CD4-positive, alpha-beta T cell treated with Interleukin-12 subunit alpha and Interleukin-12 subunit beta, for 1 hour (primary cell): ENCODE measurements around the gene GNG13.

Source experiments
- DNase-seq: peaks from one replicate; pipeline ENCODE4 v3.0.0-alpha.2; 2020

GNG13 gene

DNA sequence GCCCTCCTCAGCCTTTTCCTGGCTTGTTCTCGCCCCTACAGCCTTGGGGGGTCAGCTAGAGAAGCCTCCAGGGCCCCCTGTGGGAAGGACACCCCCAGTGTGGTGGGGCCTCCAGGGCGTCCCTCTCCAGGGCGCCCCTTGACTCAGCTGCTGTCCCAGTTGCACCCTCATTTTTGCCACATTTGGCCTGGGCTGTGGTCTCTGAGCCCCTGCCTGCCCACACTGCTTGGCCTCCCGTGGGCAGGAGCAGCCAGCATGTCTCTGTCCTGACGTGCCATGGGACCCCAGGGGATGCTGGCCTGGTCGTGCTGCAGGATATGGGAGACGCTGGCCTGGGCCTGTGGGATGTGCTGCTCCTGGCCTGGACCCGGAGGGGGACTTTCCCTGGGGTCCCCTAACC lies 7.1 kb downstream of the GNG13 start:
- DNase-seq = no peak

DNA sequence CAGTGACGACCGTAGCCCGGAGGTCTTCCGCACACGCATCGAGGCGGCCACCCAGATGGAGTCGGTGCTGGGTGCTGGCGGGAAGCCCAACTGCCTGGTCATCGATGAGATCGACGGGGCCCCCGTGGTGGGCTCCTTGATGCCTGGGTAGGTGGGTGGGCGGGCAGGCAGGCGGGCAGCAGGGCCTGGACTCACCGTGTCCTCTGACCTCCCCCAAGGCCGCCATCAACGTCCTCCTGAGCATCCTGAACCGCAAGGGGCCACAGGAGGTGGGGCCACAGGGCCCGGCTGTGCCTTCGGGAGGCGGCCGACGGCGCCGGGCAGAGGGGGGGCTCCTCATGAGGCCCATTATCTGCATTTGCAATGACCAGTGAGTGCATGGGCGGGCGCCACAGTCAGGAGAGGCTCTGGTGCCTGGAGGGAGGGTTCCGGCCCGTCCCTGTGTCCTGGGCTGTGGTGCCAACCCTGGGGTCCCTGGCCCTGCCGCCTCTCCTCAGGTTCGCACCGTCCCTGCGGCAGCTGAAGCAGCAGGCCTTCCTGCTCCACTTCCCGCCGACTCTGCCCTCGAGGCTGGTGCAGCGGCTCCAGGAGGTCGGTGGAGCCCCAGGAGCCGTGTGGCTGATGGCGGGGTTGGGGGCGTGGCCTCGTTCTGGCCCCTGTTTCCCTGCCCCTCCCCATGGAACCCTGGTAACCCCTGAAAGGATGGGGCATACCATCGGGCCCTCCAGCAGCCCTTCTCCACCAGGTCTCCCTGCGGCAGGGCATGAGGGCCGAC lies 8.1 kb downstream of the GNG13 start:
- DNase-seq = no peak

DNA sequence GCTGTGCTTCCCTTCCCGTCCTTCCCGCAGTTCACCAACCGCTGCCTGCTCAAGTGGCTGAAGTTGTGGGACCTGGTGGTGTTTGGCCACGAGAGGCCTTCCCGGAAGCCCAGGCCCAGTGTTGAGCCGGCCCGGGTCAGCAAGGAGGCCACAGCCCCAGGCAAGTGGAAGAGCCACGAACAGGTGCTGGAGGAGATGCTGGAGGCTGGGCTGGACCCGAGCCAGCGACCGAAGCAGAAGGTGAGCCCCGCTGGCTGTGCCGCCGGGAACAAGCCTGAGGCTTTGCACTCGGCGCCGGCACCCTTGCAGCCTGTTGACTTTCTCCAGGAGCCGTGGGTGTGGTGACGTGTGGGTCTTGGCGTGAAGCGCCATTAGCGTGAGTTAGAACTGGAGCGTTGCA lies 9.4 kb downstream of the GNG13 start:
- no peak for DNase-seq

DNA sequence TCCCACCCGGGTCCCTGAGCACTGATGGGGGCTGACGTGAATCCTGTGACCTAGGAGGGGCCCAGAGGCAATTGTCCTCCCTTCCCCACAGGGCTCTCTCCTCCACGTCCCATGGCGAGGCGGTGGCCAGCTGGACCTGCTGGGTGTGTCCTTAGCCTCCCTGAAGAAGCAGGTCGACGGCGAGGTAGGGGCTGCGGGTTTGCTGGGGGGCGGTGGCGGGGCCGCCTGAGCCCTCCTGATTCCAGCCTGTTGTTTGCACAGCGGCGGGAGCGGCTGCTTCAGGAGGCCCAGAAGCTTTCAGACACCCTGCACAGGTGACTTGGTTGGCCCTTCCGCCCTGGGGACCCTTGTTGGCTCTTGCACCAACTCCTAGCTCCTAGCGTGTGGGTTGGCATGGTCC lies 10.4 kb downstream of the GNG13 start:
- DNase-seq = no peak

DNA sequence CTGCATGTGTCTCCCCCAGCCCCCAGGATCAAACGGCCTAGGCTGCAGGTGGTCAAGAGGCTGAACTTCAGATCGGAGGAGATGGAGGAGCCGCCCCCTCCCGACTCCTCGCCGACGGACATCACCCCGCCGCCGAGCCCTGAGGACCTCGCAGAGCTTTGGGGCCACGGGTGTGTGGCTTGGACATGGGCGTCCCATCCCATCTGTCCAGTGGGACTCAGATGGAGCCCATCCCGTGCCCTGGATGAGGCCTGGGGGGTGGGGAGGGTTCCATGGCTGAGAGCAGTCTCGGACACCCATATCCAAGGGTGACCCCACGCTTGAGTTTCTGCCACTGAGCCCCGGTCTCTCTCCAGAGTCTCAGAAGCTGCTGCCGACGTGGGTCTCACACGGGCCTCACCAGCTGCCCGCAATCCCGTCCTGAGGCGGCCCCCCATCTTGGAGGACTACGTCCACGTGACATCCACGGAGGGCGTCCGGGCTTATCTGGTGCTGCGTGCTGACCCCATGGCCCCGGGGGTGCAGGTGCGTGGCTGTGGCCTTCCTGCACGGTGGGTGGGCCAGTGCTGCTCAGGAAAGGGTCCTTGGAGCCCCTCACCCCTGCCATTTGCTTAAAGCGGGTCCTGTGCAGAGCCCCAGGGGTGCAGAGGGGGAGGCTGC lies 11.2 kb downstream of the GNG13 start:
- no peak for DNase-seq

DNA sequence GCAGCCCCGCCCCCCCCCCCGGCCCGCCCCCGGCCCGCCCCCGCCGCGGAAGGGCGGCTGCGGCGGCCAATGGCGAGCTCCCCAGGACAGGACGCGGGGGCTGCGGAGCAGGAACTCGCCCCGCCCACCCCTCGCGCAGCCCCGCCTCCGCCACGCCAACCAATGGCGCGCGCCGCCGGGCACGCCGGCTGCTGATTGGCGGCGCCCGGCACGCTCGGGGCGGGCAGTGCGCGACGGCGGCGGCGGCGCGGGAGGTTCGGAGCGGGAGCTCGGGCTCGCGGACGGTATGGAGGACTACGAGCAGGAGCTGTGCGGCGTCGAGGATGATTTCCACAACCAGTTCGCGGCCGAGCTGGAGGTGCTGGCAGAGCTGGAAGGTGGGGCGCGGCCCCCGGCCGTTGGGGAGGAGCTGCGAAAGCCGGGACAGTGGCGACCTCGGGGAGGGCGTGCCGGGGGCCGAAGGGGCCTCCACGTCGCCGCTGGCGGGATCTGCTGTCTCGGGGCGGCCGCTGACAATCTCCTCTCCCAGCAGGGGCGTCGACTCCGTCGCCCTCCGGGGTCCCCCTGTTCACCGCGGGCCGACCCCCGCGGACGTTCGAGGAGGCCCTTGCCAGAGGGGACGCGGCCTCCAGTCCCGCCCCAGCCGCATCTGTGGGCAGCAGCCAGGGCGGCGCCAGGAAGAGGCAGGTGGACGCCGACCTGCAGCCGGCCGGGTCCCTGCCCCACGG lies 12.0 kb downstream of the GNG13 start, which contains the start of gene CHTF18:
CHTF18 (plus strand) TSS at position 222 of the 728 bp plus-strand sequence; CDS start at position 287, 65 bp downstream.
- DNase-seq = peak; percentile 97

DNA sequence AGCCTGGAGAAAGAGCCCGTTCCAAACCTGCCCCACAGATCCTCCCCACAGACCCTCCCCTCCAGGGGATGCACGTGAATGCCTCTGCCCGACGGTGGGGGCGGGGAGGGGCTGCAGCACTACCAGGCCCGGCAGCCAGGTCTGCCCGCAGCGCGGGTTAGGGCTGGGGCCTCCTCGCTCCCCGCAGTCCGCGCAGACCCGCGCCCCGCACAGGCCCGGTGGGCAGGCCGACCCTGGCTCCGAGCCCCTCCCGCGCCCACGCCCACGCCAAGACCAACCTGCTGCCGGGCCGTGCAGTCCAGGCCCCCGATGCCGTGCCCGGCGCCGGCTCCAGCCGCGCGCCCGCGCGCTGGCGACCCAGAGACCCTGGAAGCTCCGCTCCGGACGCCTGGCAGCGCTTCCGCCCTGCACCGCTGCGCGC lies 12.5 kb downstream of the GNG13 start, which contains the start of gene RPUSD1:
RPUSD1 (minus strand) TSS at position 404 of the 421 bp plus-strand sequence. CDS start 644 bp downstream, outside the sequence.
- DNase-seq = no peak

DNA sequence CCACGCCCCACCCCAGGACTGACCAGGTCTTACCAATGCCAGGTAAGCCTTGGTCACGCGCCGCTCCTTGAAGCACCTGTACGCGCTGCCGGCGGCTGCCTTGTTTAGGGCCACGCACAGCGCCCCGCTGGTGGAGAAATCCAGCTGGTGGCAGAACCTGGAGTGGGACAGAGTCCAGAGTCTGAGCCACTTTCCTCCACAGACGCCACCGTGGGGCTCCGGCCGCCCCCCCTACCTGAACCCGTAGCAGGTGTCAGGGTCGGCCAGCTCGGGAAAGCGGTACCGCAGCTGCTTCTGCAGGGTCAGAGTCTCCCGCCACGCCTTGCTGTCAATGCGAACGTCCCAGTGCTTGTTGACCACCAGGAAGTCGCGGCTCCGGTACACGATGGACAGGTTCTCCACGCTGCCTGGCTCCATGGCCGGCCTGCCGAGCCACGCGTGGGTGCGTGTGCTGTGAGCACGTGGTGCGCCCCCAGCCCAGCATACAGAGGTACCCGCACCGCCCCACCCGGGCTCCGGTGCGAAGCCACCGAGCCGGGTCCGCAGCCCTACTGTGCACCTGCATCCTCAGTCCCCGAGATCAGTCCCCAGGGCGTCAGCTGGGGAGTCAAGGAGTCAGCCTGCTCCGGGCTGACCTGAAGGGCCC lies 13.1 kb downstream of the GNG13 start:
- no peak for DNase-seq

DNA sequence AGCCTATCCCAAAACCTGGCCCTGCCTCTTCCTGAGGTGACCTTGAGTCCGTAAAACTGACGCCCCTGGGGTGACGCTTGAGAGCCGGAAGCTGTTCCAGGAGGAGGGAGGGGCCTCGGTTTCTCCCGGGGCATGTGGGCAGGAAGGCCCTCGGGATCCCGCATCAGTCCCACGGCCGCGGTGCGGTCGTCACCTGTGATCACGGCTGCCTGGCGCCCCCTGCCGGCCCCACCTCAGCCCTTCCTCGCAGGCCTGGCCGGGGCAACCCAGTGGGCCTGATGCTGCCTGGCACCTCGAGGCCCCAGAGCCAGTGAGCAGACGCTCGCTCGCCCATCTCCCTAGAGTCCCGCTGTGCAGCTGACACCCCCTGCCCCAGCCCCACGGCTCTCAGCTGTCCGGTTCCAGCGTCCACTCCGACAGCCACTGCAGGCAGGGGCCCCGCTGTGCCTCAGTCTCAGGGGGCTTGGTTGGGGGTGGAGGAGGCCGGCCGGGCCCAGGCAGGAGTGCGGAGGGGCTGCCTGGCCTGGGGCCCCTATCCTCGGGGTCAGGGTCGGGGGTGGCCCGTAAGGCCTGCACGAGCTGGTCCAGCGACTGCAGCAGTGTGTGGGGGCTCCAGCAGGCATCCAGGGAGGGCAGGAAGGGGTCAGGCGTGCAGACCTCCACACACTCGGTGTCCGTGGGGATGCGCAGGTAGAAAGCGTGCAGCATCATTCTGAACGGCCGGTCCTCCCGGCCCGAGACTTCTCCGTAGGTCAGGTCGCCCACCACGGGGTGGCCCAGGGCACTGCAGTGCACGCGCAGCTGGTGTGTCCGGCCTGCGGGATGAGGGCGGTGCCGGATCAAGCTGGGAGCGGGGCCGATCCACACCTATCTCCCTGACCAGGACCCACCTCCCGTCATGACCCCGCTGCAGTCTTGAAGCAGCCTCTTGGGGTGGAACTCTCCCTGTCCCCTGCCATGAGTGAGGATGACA lies 14.7 kb downstream of the GNG13 start:
- DNase-seq = peak; percentile 80

DNA sequence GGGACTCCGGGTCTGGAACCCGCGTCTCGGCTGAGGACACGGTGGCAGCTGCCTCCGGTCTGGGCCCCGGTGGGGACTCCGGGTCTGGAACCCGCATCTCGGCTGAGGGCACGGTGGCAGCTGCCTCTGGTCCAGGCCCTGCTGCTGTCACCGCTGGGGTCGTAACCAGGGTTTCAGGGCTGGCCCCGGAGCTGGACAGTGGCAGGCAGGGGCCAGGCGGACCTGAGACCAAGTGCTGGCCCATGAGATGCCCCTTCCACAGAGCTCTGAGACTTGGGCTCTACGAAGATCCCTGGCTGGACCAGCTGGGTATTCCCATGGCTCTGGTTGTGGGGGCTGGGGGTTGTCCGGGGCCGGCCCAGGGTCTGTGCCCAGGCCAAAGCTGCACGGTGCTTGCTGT lies 16.1 kb downstream of the GNG13 start:
- DNase-seq = no peak

DNA sequence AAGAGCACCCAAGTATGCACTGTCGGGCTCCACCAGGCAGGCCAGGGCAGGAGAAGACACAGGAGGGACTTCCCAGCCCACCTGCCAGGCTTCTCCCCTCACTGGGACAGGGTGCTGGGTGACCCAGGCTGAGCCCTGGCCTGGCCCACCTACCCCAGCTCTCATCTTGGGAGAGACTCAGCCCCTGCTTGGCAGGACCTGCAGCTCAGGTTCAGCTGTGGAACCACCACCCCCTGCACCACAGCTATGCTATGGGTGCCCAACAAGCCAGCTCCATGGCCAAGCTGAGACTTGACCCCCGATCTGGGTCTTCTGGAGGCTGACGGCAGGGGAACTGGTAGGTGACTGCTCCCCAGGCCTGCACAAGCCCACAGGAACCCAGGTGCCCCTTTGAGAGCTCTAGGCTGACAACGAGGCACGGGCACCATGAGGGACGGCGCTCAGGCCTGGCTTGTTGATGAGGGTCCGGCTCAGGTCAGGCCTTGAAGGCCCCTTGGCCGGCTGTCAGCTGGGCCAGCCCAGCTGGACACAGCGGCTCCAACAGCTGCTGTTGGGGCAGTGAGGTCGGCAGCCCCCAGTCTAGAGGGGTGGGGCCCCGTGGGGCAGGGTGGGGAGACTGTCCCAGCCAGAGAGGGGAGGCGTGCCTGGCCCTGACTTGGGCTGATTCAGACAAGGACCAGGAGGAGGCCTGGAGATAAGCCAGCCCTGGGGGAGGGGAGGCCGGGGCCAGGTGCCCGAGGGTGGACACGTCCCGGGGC lies 17.0 kb downstream of the GNG13 start:
- DNase-seq = no peak

DNA sequence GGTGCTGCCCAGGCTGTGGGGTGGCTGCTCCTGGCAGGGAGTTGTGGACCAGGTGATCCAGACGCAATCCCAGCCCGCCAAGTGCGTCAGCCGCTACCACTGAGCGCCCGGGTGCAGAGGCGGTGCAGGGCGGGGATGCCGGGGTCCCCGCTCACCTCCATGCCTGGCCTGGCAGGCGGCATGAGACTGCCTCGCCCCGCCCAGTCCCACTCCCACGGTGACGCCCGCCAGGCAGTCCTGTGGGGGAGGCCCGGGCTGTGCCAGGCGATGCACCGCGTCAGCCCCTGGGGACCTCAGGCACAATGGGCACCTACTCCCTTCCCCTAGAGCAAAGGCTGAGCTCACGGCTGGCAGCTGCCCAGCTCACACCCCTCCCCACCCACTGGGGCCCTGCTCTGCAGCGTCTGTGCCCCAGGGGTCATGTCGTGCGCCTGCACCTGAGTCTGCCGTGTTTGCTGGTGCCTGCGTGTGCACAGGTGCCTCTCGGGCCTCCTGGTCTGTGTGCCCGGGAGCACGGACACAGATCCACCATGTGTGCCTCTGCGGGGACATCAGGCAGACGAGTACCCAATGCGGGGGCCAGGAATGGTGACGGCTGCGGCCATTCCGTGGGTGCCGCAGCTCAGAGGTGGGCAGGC lies 17.6 kb downstream of the GNG13 start:
- DNase-seq = no peak

DNA sequence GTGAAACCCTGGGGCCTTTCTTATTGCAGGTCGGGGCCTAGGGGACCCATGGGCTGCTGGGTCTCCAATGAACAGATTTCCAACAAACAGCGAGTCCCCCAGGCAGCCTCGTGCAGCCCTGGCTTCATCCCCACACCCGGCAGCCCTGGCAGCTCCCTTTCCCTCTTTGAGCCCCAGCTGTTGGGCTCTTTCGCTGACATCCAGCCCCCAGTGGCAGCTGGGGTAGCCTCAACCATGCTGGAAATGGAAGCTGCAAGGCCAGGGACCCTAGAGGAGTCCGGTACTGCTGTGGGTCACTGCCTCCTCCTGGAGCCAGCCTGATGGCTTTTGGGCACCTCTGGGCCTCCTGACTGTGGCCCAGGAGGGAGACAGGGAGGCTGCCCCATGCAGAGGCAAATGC lies 18.3 kb downstream of the GNG13 start:
- no peak for DNase-seq

DNA sequence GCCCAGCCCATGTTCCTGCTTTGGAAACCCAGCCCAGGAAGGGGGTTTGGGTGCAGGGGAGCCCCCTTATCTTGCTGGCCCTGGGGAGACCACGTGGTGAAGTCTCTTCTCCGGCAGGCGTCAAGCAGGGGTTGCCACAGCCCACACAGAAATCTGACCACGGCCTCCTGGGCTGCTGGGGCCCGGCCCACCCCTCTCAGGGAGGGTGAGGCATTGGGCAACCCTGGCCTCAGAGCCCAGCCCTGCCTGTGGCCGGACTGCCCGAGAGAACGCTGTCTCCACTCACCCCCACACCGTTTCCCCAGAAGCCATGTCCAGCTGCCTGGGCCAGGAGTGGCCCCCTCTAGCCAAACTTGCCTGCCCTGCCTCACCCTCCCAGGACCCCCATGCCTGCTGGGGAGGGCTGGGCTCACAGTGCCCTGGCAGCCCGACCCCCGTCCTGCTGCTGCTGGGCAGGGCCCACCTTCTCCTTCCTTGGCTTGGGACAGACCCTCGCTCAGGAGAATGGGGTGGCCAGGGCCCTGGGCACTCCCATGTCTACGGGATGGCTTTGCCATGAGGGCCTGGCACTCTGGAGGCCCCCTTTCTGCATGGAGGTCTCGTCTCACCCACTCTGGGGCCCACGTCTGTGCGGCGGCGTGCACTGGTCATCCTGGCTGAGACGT lies 19.1 kb downstream of the GNG13 start:
- DNase-seq = no peak

DNA sequence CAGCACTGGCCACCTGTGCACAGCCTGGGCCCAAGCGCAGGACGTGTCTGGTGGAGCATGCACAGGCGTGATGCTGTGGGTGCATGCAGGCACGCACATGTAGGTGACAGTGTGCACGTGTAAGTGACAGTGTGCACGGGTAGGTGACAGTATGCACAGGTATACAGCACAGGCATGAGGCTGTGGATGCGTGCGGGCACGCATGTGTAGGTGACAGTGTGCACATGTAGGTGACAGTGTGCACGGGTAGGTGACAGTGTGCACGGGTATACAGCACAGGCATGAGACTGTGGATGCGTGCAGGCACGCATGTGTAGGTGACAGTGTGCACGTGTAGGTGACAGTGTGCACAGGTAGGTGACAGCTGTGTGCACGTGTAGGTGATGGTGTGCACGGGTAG lies 20.2 kb downstream of the GNG13 start:
- no peak for DNase-seq

DNA sequence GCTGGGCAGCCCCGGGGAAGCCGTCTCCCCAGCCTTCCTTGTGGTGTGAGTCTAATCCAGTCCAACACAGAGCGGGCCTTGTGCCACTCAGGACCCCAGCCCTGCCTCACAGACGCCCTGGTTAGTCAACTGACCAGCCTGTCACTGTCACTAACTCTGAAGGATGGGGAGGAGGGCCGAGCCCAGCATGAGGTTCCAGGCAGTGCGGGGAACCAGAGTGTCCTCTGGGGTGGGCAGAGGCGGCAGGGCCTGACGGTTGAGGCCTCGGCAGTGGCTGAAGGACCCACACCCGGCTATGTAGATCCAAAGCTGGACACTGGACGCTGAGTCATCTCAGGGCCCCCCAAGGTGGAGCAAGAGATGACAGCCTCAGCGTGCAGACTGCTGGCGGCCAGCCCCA lies 21.0 kb downstream of the GNG13 start:
- DNase-seq = no peak

DNA sequence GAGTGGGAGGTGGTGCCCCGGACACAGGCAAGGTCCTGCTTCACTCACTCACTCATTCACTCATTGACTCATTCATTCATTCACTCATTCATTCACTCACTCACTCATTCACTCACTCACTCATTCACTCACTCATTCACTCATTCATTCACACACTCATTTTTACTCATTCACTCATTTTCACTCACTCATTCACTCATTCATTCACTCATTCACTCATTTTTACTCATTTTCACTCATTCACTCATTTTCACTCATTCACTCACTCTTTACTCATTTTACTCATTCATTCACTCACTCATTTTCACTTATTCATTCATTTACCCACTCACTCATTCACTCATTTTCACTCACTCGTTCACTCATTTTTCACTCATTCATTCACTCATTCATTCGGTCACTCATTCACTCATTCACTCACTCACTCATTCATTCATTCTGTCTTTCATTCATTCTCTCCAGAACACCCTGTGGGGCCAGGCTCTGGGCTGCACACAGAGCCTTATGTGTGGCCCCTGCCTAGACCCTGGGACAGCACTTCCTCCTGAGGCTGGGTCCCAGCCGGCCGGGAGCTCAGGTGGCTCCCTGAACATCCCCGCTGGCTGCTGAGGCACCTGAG lies 21.5 kb downstream of the GNG13 start:
- no peak for DNase-seq

DNA sequence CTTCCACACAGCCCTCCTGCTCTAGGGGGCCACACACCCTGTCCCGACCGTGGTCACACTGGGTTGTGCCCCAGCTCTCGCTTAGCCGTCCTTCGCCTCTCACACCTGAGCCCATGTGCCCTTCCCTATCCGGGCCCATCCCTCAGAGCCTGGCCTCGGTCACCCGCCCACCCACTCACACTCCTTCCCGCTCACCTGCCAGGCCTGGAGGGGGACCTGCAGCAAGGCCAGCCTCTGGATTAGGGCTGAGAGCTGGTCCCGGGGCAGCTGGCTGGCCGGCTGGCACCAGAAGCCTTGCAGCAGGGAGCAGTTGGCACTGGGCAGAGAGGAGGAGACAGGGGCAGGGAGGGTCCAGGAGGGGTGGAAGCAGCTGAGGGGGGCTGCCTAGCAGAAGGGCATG lies 22.1 kb downstream of the GNG13 start:
- DNase-seq = no peak

DNA sequence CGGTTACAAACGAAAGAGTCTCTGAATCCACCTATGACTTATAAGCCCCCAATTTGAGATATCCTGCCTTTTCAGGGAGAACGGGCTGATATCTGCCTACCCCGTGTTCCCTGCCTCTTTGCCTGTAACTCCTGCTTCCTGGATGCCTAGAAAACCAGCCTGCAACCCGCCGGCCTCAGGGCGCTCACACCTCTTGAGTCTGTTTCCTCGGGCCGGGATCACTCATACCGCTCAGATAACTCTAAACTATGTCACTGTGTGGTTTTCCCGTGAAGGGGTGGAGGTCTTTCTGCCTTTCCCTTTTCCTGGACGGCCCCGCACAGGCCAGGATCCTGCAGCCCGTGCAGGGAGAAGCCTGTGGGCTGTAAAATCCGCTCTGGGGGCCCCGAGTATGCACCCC lies 22.7 kb downstream of the GNG13 start:
- no peak for DNase-seq

DNA sequence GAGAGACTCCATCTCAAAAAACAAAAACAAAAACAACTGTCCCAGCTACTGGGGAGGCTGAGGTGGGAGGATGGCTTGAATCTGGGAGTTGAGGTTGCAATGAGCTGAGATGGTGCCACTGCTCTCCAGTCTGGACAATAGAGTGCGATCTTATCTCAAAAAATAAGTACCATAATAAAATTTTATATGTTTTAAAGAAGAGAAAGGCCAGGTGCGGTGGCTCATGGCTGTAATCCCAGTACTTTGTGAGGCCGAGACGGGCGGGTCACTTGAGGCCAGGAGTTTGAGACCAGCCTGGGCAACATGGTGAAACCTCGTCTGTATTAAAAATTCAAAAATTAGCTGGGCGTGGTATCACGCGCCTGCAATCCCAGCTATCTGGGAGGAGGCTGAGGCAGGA lies 23.7 kb downstream of the GNG13 start:
- DNase-seq = no peak
